OCI-LY1 (cell line): ENCODE measurements around the gene CASP6.

ENCODE experiments used
- H2AFZ ChIP-seq: fragments of 200-600 bp; sonication (generic), shearing (Covaris generic); 2 replicates; pipeline ENCODE4 v1.6.0; 2014; ENCODE audit warnings: antibody characterized with exemption, mild to moderate bottlenecking, low read length
- H3F3A ChIP-seq: fragments of 200-600 bp; sonication (generic), shearing (Covaris generic); 2 replicates; pipeline ENCODE4 v1.6.0; 2014; ENCODE audit warnings: mild to moderate bottlenecking, antibody characterized with exemption, low read length, moderate library complexity; ENCODE audit not compliant: insufficient read depth
- H3K27ac ChIP-seq: fragments of 200-600 bp; sonication (generic); 2 replicates; pipeline ENCODE4 v1.5.1; 2014; ENCODE audit warnings: low read length, mixed run types, mild to moderate bottlenecking, low read depth; ENCODE audit not compliant: poor library complexity, severe bottlenecking
- H3K27me3 ChIP-seq: fragments of 200-600 bp; sonication (generic); 2 replicates; pipeline ENCODE4 v1.6.0; 2014; ENCODE audit warnings: antibody characterized with exemption, mild to moderate bottlenecking, low read length, moderate library complexity; ENCODE audit not compliant: insufficient read depth
- H3K36me3 ChIP-seq: fragments of 200-600 bp; sonication (generic); 2 replicates; pipeline ENCODE4 v1.6.1; 2014; ENCODE audit warnings: mild to moderate bottlenecking, antibody characterized with exemption, low read length, moderate library complexity, mixed read lengths; ENCODE audit not compliant: insufficient read depth
- H3K4me1 ChIP-seq: fragments of 200-600 bp; sonication (generic); 2 replicates; pipeline ENCODE4 v1.5.1; 2014; ENCODE audit warnings: mild to moderate bottlenecking, low read length, moderate library complexity; ENCODE audit not compliant: insufficient read depth, severe bottlenecking
- H3K4me2 ChIP-seq: fragments of 200-600 bp; sonication (generic), shearing (Covaris generic); 2 replicates; pipeline ENCODE4 v1.6.1; 2014; ENCODE audit warnings: low read length
- H3K4me3 ChIP-seq: fragments of 200-600 bp; sonication (generic); 2 replicates; pipeline ENCODE4 v1.5.1; 2014; ENCODE audit warnings: low read length, low read depth, mild to moderate bottlenecking, mixed read lengths; ENCODE audit not compliant: poor library complexity, severe bottlenecking
- H3K79me2 ChIP-seq: fragments of 200-600 bp; shearing (Covaris generic); 2 replicates; pipeline ENCODE4 v1.6.1; 2016; ENCODE audit warnings: mixed run types, low read length, mixed read lengths; ENCODE audit not compliant: insufficient read depth
- H3K9ac ChIP-seq: fragments of 200-600 bp; sonication (generic), shearing (Covaris generic); 2 replicates; pipeline ENCODE4 v1.6.1; 2014; ENCODE audit warnings: mild to moderate bottlenecking, low read length, mixed read lengths
- H3K9me2 ChIP-seq: fragments of 200-600 bp; sonication (generic), shearing (Covaris generic); 2 replicates; pipeline ENCODE4 v1.6.1; 2014; ENCODE audit warnings: low read depth, mild to moderate bottlenecking, low read length, mixed read lengths
- H3K9me3 ChIP-seq: fragments of 200-600 bp; shearing (Covaris generic); 2 replicates; pipeline ENCODE4 v1.6.1; 2014; ENCODE audit warnings: low read length, mixed read lengths
- H4K20me1 ChIP-seq: fragments of 200-600 bp; sonication (generic), shearing (Covaris generic); 2 replicates; pipeline ENCODE4 v1.6.0; 2016; ENCODE audit warnings: mild to moderate bottlenecking, low read length; ENCODE audit not compliant: insufficient read depth
- CTCF ChIP-seq: fragments of 200-600 bp; sonication (generic), shearing (Covaris generic); IDR thresholded peaks from 2 replicates; pipeline ENCODE4 v1.5.1; 2017; ENCODE audit warnings: mild to moderate bottlenecking, antibody characterized with exemption, low read length, moderate library complexity, mixed read lengths
- EZH2 ChIP-seq: fragments of 200-600 bp; sonication (generic), shearing (Covaris generic); IDR thresholded peaks from 2 replicates; pipeline ENCODE4 v1.8.0; 2017; ENCODE audit warnings: borderline replicate concordance, mixed run types, mild to moderate bottlenecking, antibody characterized with exemption, low read length, moderate library complexity, mixed read lengths

CASP6 gene

GRCh38 chr4:109708990-109709389 lies 5.7 kb upstream of the CASP6 start:
- Histone ChIP-seq H3K36me3 (peaks cover 27% of the 10 kb centered on the region), H3K27ac (no peak overlapping the region)

DNA sequence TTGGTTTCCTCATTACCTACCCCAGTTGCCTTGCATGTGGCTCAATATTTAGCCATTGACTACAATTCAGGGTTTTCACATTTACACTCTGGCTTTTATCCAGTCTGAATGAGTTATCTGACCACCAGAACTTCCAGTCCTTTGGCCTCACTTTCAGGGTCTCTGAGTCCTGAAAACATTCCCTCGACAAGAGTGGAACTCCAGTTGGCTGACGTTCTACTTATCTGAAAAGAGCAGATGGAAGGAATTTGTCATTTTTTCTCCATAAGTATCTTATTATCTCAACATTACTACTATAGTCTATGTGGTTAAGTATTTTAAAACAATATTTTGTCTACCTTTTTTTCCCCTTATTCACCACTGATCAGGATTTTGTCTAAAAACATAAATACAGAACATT lies 5.2 kb upstream of the CASP6 start:
- Histone ChIP-seq H3K9me2 (no peaks in the 10 kb centered on the region), H3K27me3 (no peaks in the 10 kb centered on the region), H3K79me2 (no peaks in the 10 kb centered on the region), H3K9me3 (no peaks in the 10 kb centered on the region), H4K20me1 (no peaks in the 10 kb centered on the region), H3K4me2 (no peak overlapping the region), H2AFZ (no peak overlapping the region), H3F3A (no peaks in the 10 kb centered on the region), H3K4me3 (no peak overlapping the region), H3K9ac (no peak overlapping the region), H3K27ac (no peak overlapping the region), H3K36me3 (peaks cover 21% of the 10 kb centered on the region), H3K4me1 (peaks cover 6% of the 10 kb centered on the region)
- no peak for TF ChIP-seq EZH2
- no peak for TF ChIP-seq CTCF

More at GRCh38 chr4:109708990-109709389, 5.7 kb upstream of the CASP6 start:
- H3K4me3 ChIP-seq = no peak overlapping the region
- H4K20me1 ChIP-seq = no peaks in the 10 kb centered on the region
- H3K9me2 ChIP-seq = no peaks in the 10 kb centered on the region
- no peak overlapping the region for H2AFZ ChIP-seq
- no peaks in the 10 kb centered on the region for H3K27me3 ChIP-seq
- TF ChIP-seq CTCF = no peak
- no peak for TF ChIP-seq EZH2
- H3K4me1 ChIP-seq = peaks cover under 1% of the 10 kb centered on the region
- no peaks in the 10 kb centered on the region for H3F3A ChIP-seq
- H3K9ac ChIP-seq = no peak overlapping the region
- no peaks in the 10 kb centered on the region for H3K79me2 ChIP-seq
- no peaks in the 10 kb centered on the region for H3K9me3 ChIP-seq
- no peak overlapping the region for H3K4me2 ChIP-seq

DNA sequence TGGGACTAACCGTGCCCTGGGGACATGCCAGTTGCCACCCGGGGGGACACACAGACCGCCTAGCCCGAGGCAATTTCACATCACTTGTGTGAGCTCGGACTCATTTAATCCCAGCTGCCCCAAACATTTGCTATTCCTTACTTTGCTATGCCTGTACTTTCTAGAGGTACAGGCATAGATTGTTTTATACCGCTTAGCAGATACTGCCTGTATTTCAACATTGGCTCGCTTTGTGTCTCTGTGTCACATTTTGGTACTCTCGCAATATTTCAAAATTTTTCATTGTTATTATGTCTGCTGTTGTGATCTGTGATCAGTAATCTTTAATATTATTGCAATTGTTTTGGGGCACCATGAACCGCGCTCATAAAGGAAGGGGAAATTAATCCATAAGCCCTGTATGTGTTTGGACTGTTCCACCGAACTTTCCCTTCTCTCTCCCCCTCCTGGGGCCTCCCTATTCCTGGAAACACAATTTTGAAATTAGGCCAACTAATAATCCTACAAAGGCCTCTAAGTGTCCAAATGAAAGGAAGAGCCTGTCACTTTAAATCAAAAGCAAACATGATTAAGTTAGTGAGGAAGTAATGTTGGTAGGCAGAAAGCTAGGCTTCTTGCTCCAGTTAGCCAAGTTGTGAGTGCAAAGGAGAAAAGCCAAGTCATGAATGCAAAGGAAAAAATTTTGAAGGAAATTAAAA lies 568 bp upstream of the CASP6 start:
- peak overlapping the region; percentile 75 for H3K4me3 ChIP-seq
- no peak overlapping the region for H3K27ac ChIP-seq
- TF ChIP-seq CTCF = no peak
- no peaks in the 10 kb centered on the region for H3F3A ChIP-seq
- no peaks in the 10 kb centered on the region for H3K9me2 ChIP-seq
- H4K20me1 ChIP-seq = no peaks in the 10 kb centered on the region
- peak overlapping the region; percentile 63 for H3K9ac ChIP-seq
- H3K79me2 ChIP-seq = no peaks in the 10 kb centered on the region
- H3K36me3 ChIP-seq = no peaks in the 10 kb centered on the region
- no peaks in the 10 kb centered on the region for H3K27me3 ChIP-seq
- H3K4me1 ChIP-seq = peaks cover 18% of the 10 kb centered on the region
- no peaks in the 10 kb centered on the region for H3K9me3 ChIP-seq
- peak overlapping the region; percentile 68 for H3K4me2 ChIP-seq
- peak overlapping the region; percentile 15; the same call in 1 of the 2 replicates for H2AFZ ChIP-seq
